Medulla oblongata (tissue), 1 donor: ENCODE results near the gene RIOX2.
"Not testable (repeated sequence)": the region's sequence is repeated elsewhere in the genome, so short reads cannot be mapped to it uniquely, and the experiment has no call there.

Source experiments
- DNase-seq: peaks from one replicate; pipeline ENCODE4 v3.0.0-alpha.2; 2015; ENCODE audit errors: extremely low spot score

RIOX2 gene

DNA sequence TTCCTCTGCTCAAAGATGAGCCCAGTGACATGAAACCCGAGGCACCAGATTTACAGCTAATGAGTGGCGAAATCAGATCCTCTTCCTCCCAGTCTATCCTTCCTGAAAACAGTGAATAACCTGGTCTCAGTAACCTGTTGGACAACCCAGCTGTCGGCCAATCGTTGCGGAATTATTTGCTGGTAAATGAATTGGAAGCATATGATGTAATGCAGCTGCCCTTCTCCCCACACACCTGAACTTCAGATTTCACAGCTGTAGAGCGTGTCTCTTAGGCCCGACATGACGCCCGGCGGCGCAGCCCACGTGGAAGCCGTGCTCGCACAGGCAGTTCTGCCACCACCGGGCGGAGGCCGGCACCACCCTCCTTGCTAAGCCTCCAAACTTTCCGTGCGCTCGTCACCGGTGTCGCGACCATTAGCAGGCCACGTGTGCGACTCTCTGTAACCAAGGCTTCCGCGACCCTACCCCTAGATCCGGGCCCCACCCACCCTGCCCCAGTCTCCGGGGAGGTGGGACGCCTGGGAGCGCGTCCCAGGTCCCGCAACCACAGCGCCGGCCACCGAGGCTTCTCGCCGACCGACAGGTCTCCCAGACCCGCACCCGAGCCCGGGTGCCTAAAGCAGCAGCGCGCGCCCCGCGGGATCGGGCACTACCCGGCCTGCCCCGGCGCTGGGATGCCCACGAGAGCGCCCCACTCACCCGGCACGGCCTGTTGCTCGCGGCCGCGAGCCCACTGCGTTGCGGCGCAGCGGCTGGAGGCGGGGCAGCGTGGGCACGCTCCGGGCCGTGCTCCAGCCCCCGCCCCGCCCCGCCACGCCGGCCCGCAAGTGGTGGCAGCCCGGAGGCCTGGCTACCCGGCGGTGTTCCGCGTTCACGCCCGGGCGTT is at the start of gene RIOX2:
Gene RIOX2, minus strand, starts transcription at position 753 of the 889 bp plus-strand sequence. CDS start 4,838 bp downstream, outside the sequence.
- DNase-seq: peak; percentile 76

DNA sequence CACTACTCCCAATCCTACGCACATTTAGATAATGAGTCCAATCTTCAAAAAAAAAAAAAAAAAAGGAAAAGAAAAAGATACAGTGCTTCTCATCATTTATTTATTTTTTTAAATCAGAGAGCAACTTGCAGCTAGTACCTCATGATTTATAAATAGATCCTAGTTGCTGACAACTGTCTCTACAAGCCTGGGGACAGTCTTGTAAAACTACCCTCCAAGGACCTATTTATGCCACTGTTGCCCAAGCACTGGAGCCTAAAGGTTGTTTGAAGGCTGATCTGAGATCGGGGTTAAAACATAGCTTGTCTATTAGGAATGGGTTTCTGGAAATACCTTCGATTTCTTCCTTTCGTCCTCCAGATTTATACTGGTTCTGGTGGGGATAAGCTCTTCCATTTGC is 48.2 kb upstream of the RIOX2 start:
- no peak for DNase-seq

DNA sequence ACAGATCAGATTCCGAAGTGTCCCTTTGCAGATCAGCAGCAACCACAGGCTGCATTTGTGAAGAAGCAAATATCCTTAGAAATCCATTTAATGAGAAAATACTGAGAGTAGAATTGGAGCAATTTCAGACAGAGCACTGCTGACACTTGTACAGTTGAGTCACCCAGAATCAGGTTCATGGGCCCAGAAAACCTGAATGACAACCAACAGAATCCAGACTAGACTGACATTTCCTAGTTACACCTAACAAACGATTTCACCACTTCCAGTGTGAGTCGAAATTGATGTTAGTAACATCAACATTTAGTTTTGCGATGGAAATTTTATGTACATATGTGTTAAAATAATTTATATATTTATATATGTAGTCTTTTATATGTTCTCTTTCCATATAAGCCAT is 46.1 kb upstream of the RIOX2 start:
- DNase-seq: no peak

DNA sequence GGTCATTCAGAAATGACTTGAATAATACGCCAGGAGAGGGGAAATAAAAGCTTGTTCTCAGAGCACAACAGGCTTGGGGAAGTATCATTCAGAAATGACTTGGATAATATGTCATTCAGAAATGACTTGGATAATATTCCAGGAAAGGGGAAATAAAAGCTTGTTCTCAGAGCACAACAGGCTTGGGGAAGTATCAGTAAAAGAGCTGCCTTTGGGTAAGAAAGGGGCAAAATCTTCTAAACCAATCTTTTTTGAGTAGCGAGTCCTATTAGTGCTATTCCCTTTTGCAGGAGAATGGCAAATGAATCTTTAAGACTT is 42.0 kb upstream of the RIOX2 start:
- no peak for DNase-seq

DNA sequence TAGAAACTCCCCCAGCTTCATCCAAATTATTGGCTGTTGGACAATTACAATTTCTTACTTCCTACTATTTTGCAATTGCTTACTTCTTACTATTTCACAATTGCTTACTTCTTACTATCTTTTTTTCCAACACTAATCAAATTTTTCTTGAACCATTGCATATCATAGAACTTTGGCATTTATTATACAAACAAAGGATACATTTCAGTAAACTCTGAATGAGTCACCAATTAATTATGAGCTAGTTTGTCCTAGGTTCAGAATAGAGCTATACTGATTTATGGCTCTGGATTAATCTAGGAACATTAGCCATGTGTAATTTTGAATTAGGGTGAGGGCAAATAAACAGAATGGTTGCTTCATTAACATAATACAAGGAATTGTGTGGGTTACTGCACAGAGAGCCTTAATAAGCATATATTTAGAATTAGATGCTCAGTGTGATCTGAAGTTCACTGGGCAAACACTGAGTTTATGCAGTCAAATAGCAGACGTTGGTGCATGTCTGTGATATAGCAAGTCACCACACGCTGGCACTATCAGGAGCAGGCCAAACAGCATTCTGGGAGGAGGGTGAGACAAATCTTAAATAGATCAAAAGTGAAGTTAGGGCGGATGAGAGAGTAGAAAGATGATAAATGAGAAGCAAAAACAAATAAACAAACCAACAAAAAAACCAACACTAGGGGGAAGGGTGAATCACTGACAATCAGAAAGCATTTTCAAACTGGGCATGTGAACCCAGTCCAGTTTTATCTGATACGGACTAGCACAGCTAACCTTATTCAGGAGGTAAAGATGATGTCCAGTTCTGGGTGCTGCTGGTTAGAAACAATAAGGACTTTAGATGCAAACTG is 41.4 kb upstream of the RIOX2 start:
- no peak for DNase-seq

DNA sequence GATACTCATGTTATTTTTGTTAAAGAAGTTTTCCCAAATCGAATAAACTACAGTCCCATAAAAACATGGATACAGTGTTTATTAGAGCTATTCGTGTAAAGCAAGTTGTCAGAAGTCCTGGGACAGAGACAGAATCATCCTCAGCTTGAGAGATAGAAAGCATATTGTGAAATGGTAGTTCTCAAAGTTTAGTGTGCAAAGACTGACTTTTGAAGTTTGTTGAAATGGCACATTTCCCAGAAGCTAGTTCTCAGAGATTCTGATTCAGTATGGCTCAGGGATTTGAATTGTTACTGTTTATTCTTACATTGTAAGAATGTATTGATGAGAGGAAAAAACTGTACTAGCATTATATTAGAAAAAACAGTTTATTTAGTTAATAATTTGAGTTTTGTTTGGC is 40.7 kb upstream of the RIOX2 start:
- peak; percentile 19 for DNase-seq

DNA sequence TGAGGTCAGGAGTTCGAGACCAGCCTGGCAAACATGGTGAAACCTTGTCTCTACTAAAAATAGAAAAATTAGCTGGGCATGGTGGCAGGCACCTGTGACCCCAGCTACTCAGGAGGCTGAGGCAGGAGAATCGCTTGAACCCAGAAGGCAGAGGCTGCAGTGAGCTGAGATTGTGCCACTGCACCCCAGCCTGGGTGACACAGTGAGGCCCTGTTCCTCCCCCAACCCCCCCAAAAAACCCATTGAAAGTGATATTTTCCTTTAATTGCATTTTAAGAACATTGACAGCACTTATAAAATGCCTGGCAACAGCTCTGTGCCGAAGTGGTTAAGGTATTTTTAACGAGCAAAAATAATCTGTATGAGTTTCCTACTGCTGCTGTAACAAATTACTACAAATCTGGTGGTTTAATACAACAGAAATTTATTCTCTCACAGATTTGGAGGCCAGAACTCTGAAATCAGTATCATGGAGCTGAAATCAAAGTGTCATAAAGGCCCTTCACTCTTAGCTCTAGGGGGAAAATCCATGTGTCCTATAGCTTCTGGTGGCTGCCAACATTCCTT is 38.7 kb upstream of the RIOX2 start:
- not testable (repeated sequence) for DNase-seq

DNA sequence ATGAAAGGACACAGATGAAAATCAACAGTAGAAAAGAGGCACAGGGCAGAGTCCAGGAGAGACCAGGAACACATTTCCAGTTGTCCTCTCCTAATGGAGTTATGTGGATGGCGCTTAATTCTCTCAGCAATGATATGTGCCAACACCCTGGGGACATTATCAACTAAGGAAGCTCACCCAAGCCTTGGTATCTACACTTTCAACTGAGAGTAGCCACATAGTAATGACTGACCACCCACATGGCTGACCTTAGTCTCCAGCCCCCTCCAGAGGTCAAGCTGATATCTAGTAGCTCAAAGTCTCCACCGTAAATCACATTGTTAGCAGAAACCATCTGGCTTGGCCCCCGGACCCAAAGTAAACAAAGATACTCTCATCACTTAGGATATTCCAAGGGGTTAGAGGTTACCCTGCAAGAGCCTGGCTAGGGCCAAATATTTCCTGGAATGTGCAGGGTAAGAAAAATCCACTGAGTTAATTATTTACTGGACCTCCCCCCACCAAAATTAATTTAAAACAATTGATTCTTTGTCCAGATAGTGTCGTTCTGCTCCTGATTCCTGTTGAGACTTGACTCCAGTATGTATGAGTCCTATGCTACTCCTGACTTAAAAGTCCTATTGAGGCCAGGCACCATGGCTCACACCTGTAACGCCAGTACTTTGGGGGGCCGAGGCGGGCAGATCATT is 38.1 kb upstream of the RIOX2 start:
- no peak for DNase-seq

DNA sequence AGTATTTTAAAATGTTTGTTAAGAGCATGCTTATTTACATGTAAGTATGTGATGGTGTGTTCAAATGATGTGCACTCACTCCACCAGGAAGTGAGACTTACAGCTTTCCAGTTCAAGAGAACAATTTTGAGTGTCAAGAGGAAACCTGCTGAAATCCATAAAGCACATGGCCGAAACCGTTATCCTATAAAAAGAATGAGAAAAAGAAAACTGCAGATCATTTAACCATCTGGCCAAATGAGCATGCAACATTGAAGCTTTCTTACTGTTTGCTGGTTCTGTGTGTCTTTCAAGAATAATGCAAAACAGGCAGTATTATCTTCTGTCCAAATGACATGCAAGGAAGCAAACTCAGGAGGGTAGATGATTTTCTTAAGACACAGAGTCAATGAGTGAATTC is 36.6 kb upstream of the RIOX2 start:
- no peak for DNase-seq

DNA sequence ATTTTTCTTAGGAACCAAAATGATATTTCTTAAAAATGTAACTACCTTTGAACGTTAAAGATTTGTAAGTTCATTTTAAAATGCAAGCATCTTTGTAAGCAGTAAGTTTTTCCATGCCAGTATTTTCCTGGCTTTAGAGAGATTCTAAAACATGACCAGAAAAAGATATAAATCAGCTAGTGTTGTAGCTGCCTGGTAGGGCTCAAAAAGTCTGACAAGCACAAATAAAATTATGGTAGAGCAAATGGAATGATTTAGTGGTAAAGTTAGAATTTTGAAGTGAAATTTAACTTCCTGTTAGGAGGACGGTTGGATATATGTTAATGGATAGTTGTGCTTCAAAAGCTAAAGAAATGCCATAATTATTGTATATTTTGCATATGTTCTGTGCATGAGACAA is 33.2 kb upstream of the RIOX2 start:
- DNase-seq: no peak

DNA sequence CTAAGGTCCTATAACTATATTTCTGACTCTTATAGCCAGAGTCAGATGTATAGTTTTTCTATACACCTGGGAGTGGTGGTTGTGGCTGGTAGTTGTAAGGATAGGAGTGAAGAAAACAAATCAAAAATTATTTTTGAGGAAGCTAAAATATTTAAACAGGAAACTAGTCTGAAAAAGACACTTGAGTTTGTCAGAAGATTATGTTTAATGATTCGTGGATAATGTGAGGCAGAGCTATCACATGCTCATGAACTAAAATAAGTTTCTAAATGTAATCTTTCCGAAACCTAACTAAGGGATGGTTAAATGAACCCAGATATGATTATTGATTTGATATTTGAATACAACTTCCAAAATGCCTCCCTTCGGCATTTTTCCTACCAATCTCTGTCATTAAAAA is 32.5 kb upstream of the RIOX2 start:
- DNase-seq: no peak

DNA sequence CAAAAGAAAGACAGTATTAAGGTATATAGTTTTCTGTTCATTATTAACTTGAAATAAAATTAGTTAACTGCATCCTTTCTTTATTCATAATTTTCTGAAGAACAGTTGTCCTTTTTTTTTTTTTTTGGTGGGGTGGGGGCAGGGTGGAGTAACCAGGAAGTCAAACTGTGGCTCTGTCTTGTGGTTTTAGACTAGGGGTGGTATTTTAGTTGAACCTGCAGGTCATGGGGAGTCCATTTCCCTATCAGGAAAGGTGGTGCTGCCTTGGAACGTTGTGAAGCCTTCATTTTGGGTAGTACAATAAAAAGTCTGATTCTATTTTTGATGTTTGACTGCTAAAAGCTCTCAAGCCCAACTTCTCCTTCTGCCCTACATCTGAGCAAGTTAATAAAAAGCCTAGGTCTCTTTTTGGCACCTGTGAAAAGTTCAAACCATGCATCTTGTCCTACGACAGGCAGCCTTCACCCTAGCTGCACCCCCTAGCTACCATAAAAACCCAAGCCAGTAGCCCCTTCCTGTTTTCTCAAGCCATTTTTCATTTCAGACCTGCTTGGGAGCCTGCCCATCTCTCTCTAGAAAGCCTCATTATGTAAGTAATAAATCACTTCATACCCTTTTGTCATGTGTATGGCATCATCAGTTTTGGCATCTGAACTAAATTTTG is 31.2 kb upstream of the RIOX2 start:
- no peak for DNase-seq

DNA sequence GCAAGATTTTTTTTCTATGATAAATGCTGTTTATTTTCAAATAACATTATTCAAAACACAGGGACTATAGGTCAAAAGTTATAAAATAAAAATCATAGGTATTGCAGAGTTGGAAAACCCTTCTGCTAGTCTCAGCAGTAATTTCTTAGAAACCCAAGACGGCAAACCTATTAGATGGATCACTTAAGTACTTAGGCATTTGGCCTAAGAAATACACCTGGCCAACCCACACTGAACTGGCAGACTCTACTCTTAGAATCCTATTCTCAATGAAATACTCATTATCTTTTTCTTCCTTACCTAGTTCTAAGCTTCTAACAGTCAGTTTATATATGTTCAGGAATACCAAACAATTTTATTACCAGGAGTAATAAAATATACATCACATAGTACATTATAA is 30.5 kb upstream of the RIOX2 start:
- no peak for DNase-seq

DNA sequence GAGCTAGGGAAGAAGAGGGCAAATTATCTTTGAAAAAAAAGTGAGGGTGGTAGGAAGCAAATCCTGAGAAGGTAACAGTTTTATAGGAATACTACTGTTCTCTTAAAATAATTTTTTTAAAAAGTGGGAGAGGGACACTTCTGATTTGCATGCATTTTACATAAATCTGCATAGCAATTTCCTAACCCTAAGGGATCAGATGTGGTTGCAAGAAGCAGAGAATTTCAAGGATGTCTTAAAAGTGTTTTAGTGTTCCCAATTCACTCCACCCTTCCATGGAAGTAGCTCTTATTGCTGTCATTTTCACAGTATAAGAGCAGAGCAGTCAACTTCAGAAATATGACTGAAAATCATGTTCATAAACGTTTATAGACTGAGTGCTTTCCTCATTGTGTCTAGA is 27.8 kb upstream of the RIOX2 start:
- no peak for DNase-seq

DNA sequence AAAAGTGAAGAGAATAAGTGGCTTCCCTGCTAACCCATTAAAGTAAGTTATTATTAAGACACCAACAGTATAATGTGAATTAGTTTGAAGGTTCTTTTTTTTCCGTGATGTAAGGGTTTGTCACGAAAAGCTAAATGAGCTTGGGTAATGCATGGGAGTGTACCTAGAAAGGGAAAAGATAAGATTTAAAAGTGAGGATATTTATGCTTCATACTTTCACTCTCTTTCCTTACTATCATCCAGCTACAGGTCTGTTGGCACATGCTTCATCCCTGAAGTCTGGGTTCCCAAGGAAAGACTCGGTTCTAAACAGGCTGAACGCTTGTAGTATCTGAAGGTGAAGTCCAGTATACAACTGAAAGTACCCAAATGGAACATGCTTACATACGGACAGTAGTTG is 26.9 kb upstream of the RIOX2 start:
- no peak for DNase-seq

DNA sequence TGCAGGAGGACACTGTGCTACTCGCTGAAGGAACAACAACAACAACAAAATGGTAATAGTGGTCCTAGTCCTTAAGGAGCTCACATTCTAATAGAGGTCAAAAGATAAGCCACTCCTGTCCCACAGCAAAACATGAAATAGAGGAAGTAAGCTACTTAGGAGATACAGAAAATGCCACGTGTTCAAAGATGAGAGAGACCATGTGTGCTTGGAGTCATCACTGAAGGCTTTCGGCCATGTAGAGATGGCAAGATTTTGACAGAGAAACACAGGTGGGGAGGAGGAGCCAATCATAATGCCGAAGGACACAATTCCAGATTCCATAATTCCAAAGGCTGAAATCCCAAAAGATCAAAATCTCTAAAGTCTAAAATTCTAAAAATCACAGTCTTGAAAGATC is 24.8 kb upstream of the RIOX2 start:
- DNase-seq: no peak

DNA sequence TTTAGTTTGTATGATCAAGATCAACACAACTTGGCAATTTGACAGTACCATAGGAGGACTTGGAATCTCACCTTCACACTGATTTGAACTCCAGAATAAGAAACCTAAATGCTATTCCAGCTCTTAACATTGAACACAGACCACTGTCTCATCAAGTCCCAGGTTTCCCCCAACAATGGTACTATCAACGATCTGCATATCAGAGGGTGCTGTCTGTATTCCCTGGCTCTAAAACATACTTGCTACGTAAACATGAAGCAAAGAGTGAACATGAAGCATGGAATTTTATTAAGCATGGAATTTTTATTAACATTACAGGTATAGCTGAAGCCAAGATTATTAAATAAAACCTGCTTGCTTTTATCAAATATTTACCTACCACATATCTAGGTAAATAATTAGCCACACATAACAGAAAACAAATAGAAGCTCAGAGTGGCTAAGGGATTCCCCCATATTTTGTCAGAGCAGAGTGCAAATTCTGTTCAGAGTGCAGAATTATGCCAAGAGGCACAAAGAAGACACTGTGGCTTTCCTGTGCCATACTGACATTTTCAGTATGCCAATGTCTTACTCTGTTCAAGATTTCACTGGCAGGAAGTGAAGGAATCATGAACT is 22.2 kb upstream of the RIOX2 start:
- DNase-seq: no peak

DNA sequence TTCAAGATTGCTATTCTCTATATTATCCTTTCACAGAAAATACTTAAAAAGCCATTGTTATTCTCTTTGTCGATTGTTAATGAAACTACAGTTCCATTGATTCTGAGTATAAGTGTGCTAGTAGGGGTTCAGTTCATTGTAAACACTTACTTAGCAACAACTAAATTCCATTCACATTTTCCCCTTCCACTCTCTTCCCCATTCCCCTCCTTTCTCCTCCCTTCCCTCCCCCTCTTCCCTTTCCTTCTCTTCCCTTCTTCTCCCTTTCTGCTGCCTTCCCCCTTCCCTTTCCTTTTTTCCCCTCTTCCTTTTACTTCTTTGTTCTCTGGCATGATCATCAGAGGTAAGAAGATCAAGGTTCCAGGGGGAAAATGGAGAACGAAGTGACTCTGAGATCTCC is 21.3 kb upstream of the RIOX2 start:
- no peak for DNase-seq

DNA sequence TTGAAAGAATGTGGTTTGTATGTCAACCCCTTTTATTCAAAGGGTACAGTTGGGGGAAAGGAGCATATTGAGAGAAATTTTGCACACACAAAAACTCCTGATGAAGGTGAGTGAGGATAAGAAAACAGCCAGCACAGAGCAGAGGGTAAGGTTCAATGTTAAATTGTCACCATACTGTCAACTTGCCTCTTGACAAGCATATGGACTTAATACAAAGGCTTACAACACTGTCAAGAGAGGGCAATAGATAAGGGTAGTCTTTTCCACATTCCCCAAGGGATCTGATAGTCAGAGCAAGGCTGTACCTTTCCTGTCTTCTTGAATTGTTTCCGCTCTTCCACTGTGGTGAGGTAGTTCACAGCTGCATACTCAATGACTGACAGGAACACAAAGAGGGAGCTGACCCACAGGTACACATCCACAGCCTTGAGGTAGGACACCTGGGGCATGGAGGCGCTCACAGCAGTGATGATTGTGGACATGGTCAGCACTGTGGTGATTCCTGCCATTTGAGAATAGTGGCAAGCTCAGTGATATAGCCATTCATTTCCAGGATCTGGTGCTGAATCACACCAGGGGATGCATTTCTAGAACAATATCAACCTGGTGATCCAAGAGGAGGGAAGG is 20.4 kb upstream of the RIOX2 start:
- DNase-seq: no peak

DNA sequence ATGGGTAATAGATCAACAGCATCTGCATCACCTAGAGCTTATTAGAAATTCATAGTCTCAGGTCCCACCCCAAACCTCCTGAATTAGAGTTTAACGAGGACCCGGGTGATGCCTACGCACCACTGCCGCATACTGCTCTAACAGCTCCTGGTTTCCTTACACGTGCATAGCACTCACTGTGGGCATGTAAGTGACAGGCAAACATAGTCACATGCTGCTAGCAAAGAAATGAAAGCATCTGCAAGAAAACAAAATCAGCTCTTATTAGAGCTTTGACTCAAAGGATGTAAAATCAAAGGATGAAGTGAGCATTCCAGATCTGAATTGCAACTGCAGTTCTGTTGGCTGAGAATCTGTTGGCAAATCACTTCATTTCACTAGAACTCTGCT is 19.1 kb upstream of the RIOX2 start:
- no peak for DNase-seq
